ENCODE results near the gene GJA4. TPM values are rescaled to one million over a fixed set of nuclear protein-coding genes. Genes with fewer than 3 reads are reported as not detected.
A peak's percentile ranks its signal among the peaks of the same experiment; 100 is the strongest.

GJA4 gene
- total and polyA plus RNA-seq, 2 of the 8 experiments (the other 6 are each of a cell fraction or from before 2014, with no cell fraction given), result 3.2 to 3.9 TPM

- H3K79me1 ChIP-seq (ENCODE audit: low read depth, low read length), result no peaks in the 10 kb centered on the region
- no peak overlapping the region for H3K23ac ChIP-seq (ENCODE audit: insufficient read length)
- H2BK5ac ChIP-seq (ENCODE audit: low read depth, low read length), result no peak overlapping the region
- no peak overlapping the region for H3K18ac ChIP-seq (ENCODE audit: extremely low read depth, low read length)
- no peak overlapping the region for H2BK15ac ChIP-seq (ENCODE audit: low read length)
- no peak overlapping the region for H2BK20ac ChIP-seq (ENCODE audit: low read length)
- no peak overlapping the region for H2AFZ ChIP-seq (ENCODE audit: low read length)
- H3K27ac ChIP-seq (ENCODE audit: low read depth, low read length), result no peak overlapping the region
- H4K5ac ChIP-seq (ENCODE audit: insufficient read length, low read depth, low read length), result no peak overlapping the region
- no peak overlapping the region for H3K14ac ChIP-seq (ENCODE audit: insufficient read length)
- no peaks in the 10 kb centered on the region for H4K20me1 ChIP-seq (replicated peaks in 1 of 2; ENCODE audit: control insufficient read depth in 1 of 2, insufficient read depth in 2 of 2, low read length in 2 of 2)
- ChIA-PET CTCF (ENCODE audit: partially characterized antibody) (interaction anchor here (0.7 to 2.7 kb wide), 4 partner anchors 22 to 44 kb away, joined by 3 to 11 read pairs (median 4); no protein-coding TSS in a partner anchor), POLR2A (ENCODE audit: partially characterized antibody) (no interaction called here)
- H4K8ac ChIP-seq (ENCODE audit: extremely low read depth, insufficient read depth, low read length), result no peak overlapping the region; the same call in 1 of the 2 replicates
- no peaks in the 10 kb centered on the region for H3K79me2 ChIP-seq (ENCODE audit: control insufficient read depth in 1 of 2, insufficient read depth in 2 of 2, low read length in 2 of 2)
- DNase-seq (ENCODE audit: low read depth in 1 of 2, low spot score in 2 of 2) (peak in 1 of 2 experiments; percentile 39), FAIRE-seq (no peak)
- no peaks in the 10 kb centered on the region for H3K9me3 ChIP-seq (ENCODE audit: insufficient read depth in 2 of 2, low read depth in 1 of 2, low read length in 1 of 2)
- 87% methylated on average over 9 of the region's 9 CpGs; no CpG with 5 or more reads in 1 of the 2 experiments for WGBS, 2 experiments (ENCODE audit: extremely low coverage in 1 of 2, insufficient coverage in 1 of 2, insufficient read length in 1 of 2, insufficient replicate concordance in 2 of 2, low coverage in 1 of 2, low lambda C conversion rate in 2 of 2, missing lambda C conversion rate in 1 of 2)
- no peaks in the 10 kb centered on the region for H3K36me3 ChIP-seq (ENCODE audit: control insufficient read depth in 2 of 4, insufficient read depth in 4 of 4, low read length in 3 of 4)
- H2BK12ac ChIP-seq (ENCODE audit: low read depth, low read length), result no peak overlapping the region
- H4K91ac ChIP-seq (replicated peaks; ENCODE audit: insufficient read length, low read length), result no peak overlapping the region
- H3K4ac ChIP-seq (replicated peaks; ENCODE audit: insufficient read length, low read depth, low read length), result no peak overlapping the region
- no peak overlapping the region for H3K56ac ChIP-seq (replicated peaks; ENCODE audit: insufficient read length, low read depth, low read length)
- H3K9ac ChIP-seq (replicated peaks in 1 of 4; ENCODE audit: extremely low read depth in 1 of 4, low read depth in 3 of 4, low read length in 3 of 4), result no peak overlapping the region
- no peak overlapping the region for H3K4me2 ChIP-seq (ENCODE audit: insufficient read depth in 1 of 2, low read depth in 2 of 2, low read length in 2 of 2)
- H3K27me3 ChIP-seq (replicated peaks in 1 of 4; ENCODE audit: control insufficient read depth in 3 of 4, extremely low read depth in 1 of 4, insufficient read depth in 3 of 4, low read length in 3 of 4), result no peaks in the 10 kb centered on the region
- no peaks in the 10 kb centered on the region for H3K23me2 ChIP-seq (ENCODE audit: low read depth, low read length)
- H3K4me3 ChIP-seq (ENCODE audit: extremely low read depth in 1 of 4, insufficient read depth in 2 of 4, low read depth in 3 of 4, low read length in 4 of 4), result no peak overlapping the region
- H2AK5ac ChIP-seq (ENCODE audit: low read depth, low read length), result no peak overlapping the region
- no peaks in the 10 kb centered on the region for H3K4me1 ChIP-seq (replicated peaks in 1 of 4; ENCODE audit: control insufficient read depth in 3 of 4, insufficient read depth in 4 of 4, low read length in 3 of 4)
- H2BK120ac ChIP-seq (replicated peaks; ENCODE audit: low read depth, low read length), result no peak overlapping the region
- no peak for TF ChIP-seq GABPA (IDR thresholded peaks at IDR 0.05; ENCODE audit: borderline replicate concordance, insufficient read depth, low read length)
- TF ChIP-seq POU5F1 (IDR thresholded peaks at IDR 0.05; ENCODE audit: low read depth, low read length), result no peak
- TF ChIP-seq RAD21 (IDR thresholded peaks at IDR 0.05 in 1 of 2, conservative IDR thresholded peaks at IDR 0.05 in 1 of 2; ENCODE audit: low read depth in 2 of 2, low read length in 2 of 2), result no peak
- no peak for TF ChIP-seq SRF (IDR thresholded peaks at IDR 0.05; ENCODE audit: low read depth, low read length)
- TF ChIP-seq TBP (IDR thresholded peaks at IDR 0.05; ENCODE audit: low read depth, low read length), result no peak
- TF ChIP-seq PHF8 (conservative IDR thresholded peaks at IDR 0.05; ENCODE audit: low read depth, low read length), result no peak
- no peak for TF ChIP-seq ATF3 (IDR thresholded peaks at IDR 0.05; ENCODE audit: insufficient read depth, low read depth, low read length)
- TF ChIP-seq KDM5A (IDR thresholded peaks at IDR 0.05; ENCODE audit: low read length), result no peak
- TF ChIP-seq POLR2AphosphoS5 (IDR thresholded peaks at IDR 0.05; ENCODE audit: low read depth, low read length), result no peak
- no peak for TF ChIP-seq RNF2 (IDR thresholded peaks at IDR 0.05; ENCODE audit: borderline replicate concordance, low read depth, low read length, missing control alignments, poor library complexity, severe bottlenecking)
- no peak for TF ChIP-seq JUN (IDR thresholded peaks at IDR 0.05; ENCODE audit: low read depth, low read length)
Observed at GRCh38 chr1:34808051-34808810, 15.4 kb downstream of the GJA4 start.
